Smooth muscle cell (in vitro differentiated cells): ENCODE measurements around the gene ARPC5. TPM values are rescaled to one million over a fixed set of nuclear protein-coding genes. Genes with fewer than 3 reads are reported as not detected.

Source experiments
- DNase-seq: peaks from one replicate; lab custom pipeline; 2025; ENCODE audit not compliant: unreplicated experiment; lab: John Stamatoyannopoulos, UW
- H2AFZ ChIP-seq: fragments of 200-600 bp; sonication (generic); 2 replicates; pipeline ENCODE4 v1.6.0; 2016; ENCODE audit warnings: antibody characterized with exemption, low read depth, mild to moderate bottlenecking
- H3F3A ChIP-seq: fragments of 200-600 bp; sonication (generic); 2 replicates; pipeline ENCODE4 v1.6.0; 2017; ENCODE audit warnings: antibody characterized with exemption, low read depth
- H3K27ac ChIP-seq: fragments of 200-600 bp; sonication (generic); 2 replicates; pipeline ENCODE4 v1.5.1; 2016; ENCODE audit warnings: low read depth, mild to moderate bottlenecking
- H3K27me3 ChIP-seq: fragments of 200-600 bp; sonication (generic); 2 replicates; pipeline ENCODE4 v1.6.1; 2016; ENCODE audit warnings: low read depth, mild to moderate bottlenecking
- H3K36me3 ChIP-seq: fragments of 200-600 bp; sonication (generic); 2 replicates; pipeline ENCODE4 v1.5.1; 2016; ENCODE audit warnings: low read depth
- H3K4me1 ChIP-seq: fragments of 200-600 bp; sonication (generic); 2 replicates; pipeline ENCODE4 v1.5.1; 2016; ENCODE audit warnings: low read depth
- H3K4me2 ChIP-seq: fragments of 200-600 bp; sonication (generic); 2 replicates; pipeline ENCODE4 v1.6.0; 2016; ENCODE audit warnings: mild to moderate bottlenecking
- H3K4me3 ChIP-seq: fragments of 200-600 bp; sonication (generic); 2 replicates; pipeline ENCODE4 v1.5.1; 2016; ENCODE audit warnings: mild to moderate bottlenecking
- H3K79me2 ChIP-seq: fragments of 200-600 bp; sonication (generic); 2 replicates; pipeline ENCODE4 v1.6.0; 2016; ENCODE audit warnings: low read depth, mild to moderate bottlenecking
- H3K9ac ChIP-seq: fragments of 200-600 bp; sonication (generic); 2 replicates; pipeline ENCODE4 v1.6.0; 2016; ENCODE audit warnings: low read depth
- H3K9me3 ChIP-seq: fragments of 200-600 bp; sonication (generic); replicated peaks from 2 replicates; pipeline ENCODE4 v1.5.1; 2016; ENCODE audit warnings: low read depth
- H4K20me1 ChIP-seq: fragments of 200-600 bp; sonication (generic); 2 replicates; pipeline ENCODE4 v1.6.0; 2016; ENCODE audit warnings: low read depth
- CTCF ChIP-seq: fragments of 200-600 bp; sonication (generic); IDR thresholded peaks from 2 replicates; pipeline ENCODE4 v1.5.1; 2017; ENCODE audit warnings: borderline replicate concordance, mild to moderate bottlenecking, antibody characterized with exemption; ENCODE audit not compliant: insufficient read depth, poor library complexity, severe bottlenecking
- WGBS: methylation state at CpG from one replicate; pipeline ENCODE4 v1.1.7; 2016; ENCODE audit warnings: low lambda C conversion rate; 5-methylcytosine and 5-hydroxymethylcytosine counted together
- polyA plus RNA-seq: library from polyadenylated mRNA; unstranded; fragments of >200 nt; fragmentation: Nextera tagmentation; extraction: Ambion mirVana; gene quantifications from 2 replicates; pipeline ENCODE4 v1.2.1, GENCODE V29; 2016
- total RNA-seq: library from RNA; depleted of rRNA; stranded (reverse); fragments of >200 nt; gene quantifications from 2 replicates; pipeline ENCODE4 v1.2.3, GENCODE V29; 2014

Gene ARPC5
- total and polyA plus RNA-seq, 2 experiments from 2014 or later, result 188 to 205 TPM

- no peak overlapping the region for H3K4me2 ChIP-seq
- no peaks in the 10 kb centered on the region for H3K9me3 ChIP-seq
- H3K79me2 ChIP-seq, result no peaks in the 10 kb centered on the region
- H3K27me3 ChIP-seq, result no peaks in the 10 kb centered on the region
- no peak overlapping the region for H3K4me3 ChIP-seq
- H4K20me1 ChIP-seq, result no peaks in the 10 kb centered on the region
- H3K9ac ChIP-seq, result no peak overlapping the region
- H3K36me3 ChIP-seq, result no peaks in the 10 kb centered on the region
- H3F3A ChIP-seq, result no peaks in the 10 kb centered on the region
- no peak for TF ChIP-seq CTCF
- no peaks in the 10 kb centered on the region for H3K4me1 ChIP-seq
- 59% methylated on average over 10 of the region's 10 CpGs for WGBS
- peak overlapping the region; percentile 23 for H3K27ac ChIP-seq
- no peak for DNase-seq
- H2AFZ ChIP-seq, result no peak overlapping the region
Measured at GRCh38 chr1:183604038-183604808, 31.4 kb downstream of the ARPC5 start.

- no peak overlapping the region for H2AFZ ChIP-seq
Measured at GRCh38 chr1:183602510-183602909, 33.1 kb downstream of the ARPC5 start.

GRCh38 chr1:183600634-183601033, 34.9 kb downstream of the ARPC5 start:
- no peaks in the 10 kb centered on the region for H4K20me1 ChIP-seq
- H3K9me3 ChIP-seq, result no peaks in the 10 kb centered on the region
- H3K79me2 ChIP-seq, result no peaks in the 10 kb centered on the region
- no peak overlapping the region for H3K9ac ChIP-seq
- H3K36me3 ChIP-seq, result no peaks in the 10 kb centered on the region
- H3K27me3 ChIP-seq, result no peaks in the 10 kb centered on the region
- H2AFZ ChIP-seq, result no peak overlapping the region
- H3K4me3 ChIP-seq, result no peak overlapping the region
- H3K27ac ChIP-seq, result no peak overlapping the region
- WGBS, result 94% methylated on average over 3 of the region's 3 CpGs
- no peaks in the 10 kb centered on the region for H3F3A ChIP-seq
- no peak overlapping the region for H3K4me2 ChIP-seq
- no peak for TF ChIP-seq CTCF
- H3K4me1 ChIP-seq, result no peaks in the 10 kb centered on the region
- DNase-seq, result no peak

More at GRCh38 chr1:183602510-183602909, 33.1 kb downstream of the ARPC5 start:
- no peak for DNase-seq
- 95% methylated on average over 1 of the region's 1 CpG for WGBS
- Histone ChIP-seq H3K79me2 (no peaks in the 10 kb centered on the region), H3K9me3 (no peaks in the 10 kb centered on the region), H3K4me3 (no peak overlapping the region), H3K4me1 (no peaks in the 10 kb centered on the region), H3K27me3 (no peaks in the 10 kb centered on the region), H3K36me3 (no peaks in the 10 kb centered on the region), H3K4me2 (no peak overlapping the region), H4K20me1 (no peaks in the 10 kb centered on the region), H3K9ac (no peak overlapping the region), H3K27ac (no peak overlapping the region), H3F3A (no peaks in the 10 kb centered on the region)
- TF ChIP-seq CTCF, result no peak

GRCh38 chr1:183600136-183600535, 35.4 kb downstream of the ARPC5 start:
- Histone ChIP-seq H3K4me1 (no peaks in the 10 kb centered on the region), H3K9ac (no peak overlapping the region), H3K27ac (no peak overlapping the region), H3F3A (no peaks in the 10 kb centered on the region), H3K9me3 (no peaks in the 10 kb centered on the region), H3K79me2 (no peaks in the 10 kb centered on the region), H3K4me3 (no peak overlapping the region), H3K27me3 (no peaks in the 10 kb centered on the region), H2AFZ (no peak overlapping the region), H4K20me1 (no peaks in the 10 kb centered on the region), H3K36me3 (no peaks in the 10 kb centered on the region), H3K4me2 (no peak overlapping the region)
- no peak for DNase-seq
- no peak for TF ChIP-seq CTCF
- 93% methylated on average over 3 of the region's 3 CpGs for WGBS
